ENCODE measurements around the gene RHBDL1.

The RHBDL1 gene

GRCh38 chr16:629185-629832 lies 46.2 kb upstream of the RHBDL1 start:
- DNase-seq (ENCODE audit: low read depth) = no peak
- no peak overlapping the region for H3K4me3 ChIP-seq (ENCODE audit: low read length)
- TF ChIP-seq CTCF (IDR thresholded peaks at IDR 0.05; ENCODE audit: insufficient read depth, low read depth, low read length, missing control alignments) = no peak

DNA sequence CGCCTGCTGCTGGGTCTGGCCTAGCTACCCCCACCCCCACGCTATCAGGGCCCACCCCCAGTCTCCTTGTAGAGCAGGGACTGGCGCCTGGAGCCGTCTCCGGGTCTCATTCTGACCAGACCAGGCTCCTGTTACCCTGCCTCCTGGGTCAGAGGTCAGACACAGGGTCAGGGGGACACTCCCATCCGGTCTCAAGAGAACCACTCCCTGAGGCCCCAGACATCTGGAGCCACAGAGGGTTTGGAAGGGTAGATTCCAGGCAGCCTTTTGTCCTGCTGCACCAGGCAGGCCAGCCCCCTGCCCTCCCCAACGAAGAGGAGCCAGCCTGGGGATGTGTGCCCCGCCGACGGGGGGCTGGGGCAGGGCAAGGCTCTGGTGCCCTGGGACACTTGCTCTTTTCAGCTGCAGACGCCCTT lies 45.6 kb upstream of the RHBDL1 start:
- DNase-seq (ENCODE audit: low read depth) = no peak
- TF ChIP-seq CTCF (IDR thresholded peaks at IDR 0.05; ENCODE audit: insufficient read depth, low read depth, low read length, missing control alignments) = no peak

GRCh38 chr16:630249-630814 lies 45.1 kb upstream of the RHBDL1 start:
- no peak for DNase-seq (ENCODE audit: low read depth)
- TF ChIP-seq CTCF (IDR thresholded peaks at IDR 0.05; ENCODE audit: insufficient read depth, low read depth, low read length, missing control alignments) = no peak
- no peak overlapping the region for H3K4me3 ChIP-seq (ENCODE audit: low read length)

More for the DNA sequence above, 45.6 kb upstream of the RHBDL1 start:
- no peak overlapping the region for H3K4me3 ChIP-seq (ENCODE audit: low read length)

DNA sequence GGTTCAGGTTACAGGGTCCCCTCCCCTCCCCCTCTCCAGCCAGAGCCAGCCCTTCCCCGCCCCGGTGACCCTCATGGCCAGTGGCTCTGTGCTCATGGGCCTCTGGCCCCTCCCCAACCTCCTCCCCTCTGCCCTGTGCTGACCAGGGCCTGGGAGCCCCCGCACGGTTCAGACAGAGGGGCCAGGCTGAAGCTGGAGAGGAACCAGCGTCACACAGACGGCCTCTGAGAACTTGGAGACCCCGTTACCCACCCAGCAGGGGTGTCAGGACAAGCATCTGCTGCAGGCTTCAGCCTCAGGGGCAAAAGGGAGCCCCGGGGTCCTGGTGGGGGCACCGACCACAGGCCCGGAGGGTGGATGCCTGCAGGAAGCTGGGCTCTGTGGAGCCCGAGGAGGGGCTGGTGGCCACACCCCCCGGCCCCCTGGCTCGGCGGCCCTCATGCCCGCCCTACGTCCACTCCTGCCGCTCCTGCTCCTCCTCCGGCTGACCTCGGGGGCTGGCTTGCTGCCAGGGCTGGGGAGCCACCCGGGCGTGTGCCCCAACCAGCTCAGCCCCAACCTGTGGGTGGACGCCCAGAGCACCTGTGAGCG lies 44.6 kb upstream of the RHBDL1 start, which contains the start of gene WFIKKN1:
Gene WFIKKN1, plus strand, starts transcription at position 171 of the 591 bp plus-strand sequence. Its CDS starts 269 bp downstream, at position 440.
- DNase-seq (ENCODE audit: low read depth) = no peak
- no peak for TF ChIP-seq CTCF (IDR thresholded peaks at IDR 0.05; ENCODE audit: insufficient read depth, low read depth, low read length, missing control alignments)
- H3K4me3 ChIP-seq (ENCODE audit: low read length) = no peak within 1 kb of the TSS

- no peak for DNase-seq (ENCODE audit: low read depth)
- no peak for TF ChIP-seq CTCF (IDR thresholded peaks at IDR 0.05; ENCODE audit: insufficient read depth, low read depth, low read length, missing control alignments)
- no peak overlapping the region for H3K4me3 ChIP-seq (ENCODE audit: low read length)
Observed at GRCh38 chr16:631808-632358, 43.6 kb upstream of the RHBDL1 start.

GRCh38 chr16:632486-633335 lies 42.8 kb upstream of the RHBDL1 start:
- no peak for DNase-seq (ENCODE audit: low read depth)
- no peak for TF ChIP-seq CTCF (IDR thresholded peaks at IDR 0.05; ENCODE audit: insufficient read depth, low read depth, low read length, missing control alignments)
- H3K4me3 ChIP-seq (ENCODE audit: low read length) = no peak overlapping the region

Data from epithelial cell of esophagus (primary cell).